NCI-H2107 treated with DMSO at 0.1 percent for 48 hours (cell line): ENCODE results near the gene REXO4.

Experiments
- DNase-seq: peaks from one replicate; lab custom pipeline; 2025; ENCODE audit not compliant: unreplicated experiment; lab: John Stamatoyannopoulos, UW

REXO4 gene

GRCh38 chr9:133370685-133371084 lies 47.1 kb downstream of the REXO4 start:
- no peak for DNase-seq

GRCh38 chr9:133369933-133370332 lies 47.9 kb downstream of the REXO4 start:
- DNase-seq, result no peak

GRCh38 chr9:133369422-133369821 lies 48.4 kb downstream of the REXO4 start:
- DNase-seq, result no peak

GRCh38 chr9:133368249-133368881 lies 49.4 kb downstream of the REXO4 start:
- no peak for DNase-seq

GRCh38 chr9:133367778-133368177 lies 50.0 kb downstream of the REXO4 start:
- no peak for DNase-seq

- no peak for DNase-seq
These were observed 50.6 kb downstream of the REXO4 start for GRCh38 chr9:133367221-133367620.

- DNase-seq, result no peak
These were observed 51.4 kb downstream of the REXO4 start for GRCh38 chr9:133366435-133366834.

GRCh38 chr9:133362359-133363044 lies 55.3 kb downstream of the REXO4 start:
- no peak for DNase-seq

- DNase-seq, result no peak
These were observed 56.2 kb downstream of the REXO4 start for GRCh38 chr9:133361507-133362092.

- DNase-seq, result no peak
These were observed 57.1 kb downstream of the REXO4 start for GRCh38 chr9:133360400-133361393.

GRCh38 chr9:133359399-133360175 lies 58.2 kb downstream of the REXO4 start:
- no peak for DNase-seq

GRCh38 chr9:133357656-133358055 lies 60.2 kb downstream of the REXO4 start:
- DNase-seq, result no peak

GRCh38 chr9:133356391-133357091 lies 61.3 kb downstream of the REXO4 start, which contains the start of the genes SURF1 and SURF2:
Gene SURF1 (minus strand): TSS chr9:133356487. CDS start chr9:133356453, 34 bp downstream.
Gene SURF2 (plus strand): TSS chr9:133356550. CDS start chr9:133356593, 43 bp downstream.
- no peak for DNase-seq
